DMS114 treated with DMSO at 0.1 percent for 48 hours (cell line): ENCODE measurements around the gene TM9SF4.

Experiments used
- DNase-seq: peaks from one replicate; lab custom pipeline; 2025; ENCODE audit not compliant: unreplicated experiment; lab: John Stamatoyannopoulos, UW

TM9SF4 gene

DNA sequence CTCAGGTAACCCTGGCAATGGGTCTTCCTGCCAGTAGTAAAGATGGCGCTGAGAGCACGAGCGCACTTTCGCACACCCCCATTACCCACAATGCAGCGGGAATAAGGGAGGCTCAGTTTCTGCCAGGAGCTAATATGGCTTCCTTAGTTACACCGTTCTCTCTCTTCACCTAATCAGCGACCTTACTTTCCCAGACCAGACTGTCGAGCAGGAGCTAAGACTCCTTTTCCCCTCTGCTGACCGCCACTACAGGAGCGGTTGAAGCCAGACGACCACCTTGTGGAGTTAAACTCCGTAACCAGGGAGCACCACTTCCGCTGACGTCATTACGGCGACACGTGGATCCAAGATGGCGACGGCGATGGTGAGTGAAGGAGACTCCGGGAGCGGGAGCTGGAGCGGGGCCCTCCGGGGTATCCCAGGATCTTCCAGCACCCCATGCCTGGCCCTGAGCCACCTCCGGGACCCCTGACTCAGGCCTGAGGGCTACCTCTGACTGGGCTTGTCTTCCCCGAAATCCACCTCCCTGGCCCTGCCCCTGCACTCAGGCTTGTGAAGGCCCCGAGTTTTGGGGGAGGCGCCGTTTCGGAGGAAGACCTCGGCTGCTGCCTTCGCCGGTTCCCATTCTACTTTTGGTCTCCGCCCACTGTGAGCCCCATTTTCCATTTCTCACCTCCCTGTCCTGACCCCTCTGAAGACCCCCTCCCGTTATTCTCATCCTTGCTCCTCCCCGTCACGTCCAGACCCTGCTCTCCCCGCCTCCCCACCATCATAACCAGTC lies at the start of gene TM9SF4:
Gene TM9SF4, plus strand, starts transcription at position 323 of the 781 bp plus-strand sequence. Its CDS starts 27 bp downstream, at position 350.
- DNase-seq, result peak; percentile 92

- no peak for DNase-seq
Measured at GRCh38 chr20:32062776-32063170, 46.7 kb upstream of the TM9SF4 start.

DNA sequence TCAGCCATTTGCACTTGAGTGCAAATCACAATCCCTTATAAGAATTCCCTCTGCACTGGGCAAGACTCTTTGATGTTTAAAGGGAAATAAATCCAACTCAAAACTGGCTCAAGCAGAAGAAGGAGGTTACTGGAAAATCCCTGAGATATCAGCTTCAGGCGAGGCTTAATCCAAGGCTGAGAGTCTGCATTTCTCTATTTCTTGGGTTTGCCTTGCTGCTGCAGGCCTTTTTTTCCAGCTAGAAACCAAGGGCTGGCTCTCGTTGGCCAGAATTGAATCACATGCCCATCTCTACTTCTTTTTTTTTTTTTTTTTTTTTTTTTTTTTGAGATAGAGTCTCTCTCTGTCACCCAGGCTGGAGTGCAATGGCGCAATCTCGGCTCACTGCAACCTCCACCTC lies 45.8 kb upstream of the TM9SF4 start:
- DNase-seq, result no peak

GRCh38 chr20:32064667-32065066 lies 44.8 kb upstream of the TM9SF4 start:
- DNase-seq, result no peak

GRCh38 chr20:32067234-32067821 lies 42.2 kb upstream of the TM9SF4 start:
- DNase-seq, result no peak

DNA sequence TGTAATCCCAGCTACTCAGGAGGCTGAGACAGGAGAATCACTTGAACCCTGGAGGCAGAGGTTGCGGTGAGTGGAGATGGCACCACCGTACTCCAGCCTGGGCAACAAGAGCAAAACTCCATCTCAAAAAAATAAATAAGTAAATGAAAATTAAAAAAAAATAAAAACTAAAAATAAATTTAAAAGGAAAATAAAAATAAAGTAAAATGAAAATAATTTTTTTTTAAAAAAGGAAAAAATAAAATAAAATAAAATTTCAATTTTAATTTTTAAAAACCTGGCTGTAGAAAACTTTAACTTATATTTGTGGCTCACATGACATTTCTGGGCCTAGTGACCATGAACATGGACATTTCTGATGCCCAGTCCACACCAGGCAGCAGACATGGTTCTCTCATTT lies 41.3 kb upstream of the TM9SF4 start:
- DNase-seq, result no peak

GRCh38 chr20:32069711-32070110 lies 39.8 kb upstream of the TM9SF4 start:
- no peak for DNase-seq

DNA sequence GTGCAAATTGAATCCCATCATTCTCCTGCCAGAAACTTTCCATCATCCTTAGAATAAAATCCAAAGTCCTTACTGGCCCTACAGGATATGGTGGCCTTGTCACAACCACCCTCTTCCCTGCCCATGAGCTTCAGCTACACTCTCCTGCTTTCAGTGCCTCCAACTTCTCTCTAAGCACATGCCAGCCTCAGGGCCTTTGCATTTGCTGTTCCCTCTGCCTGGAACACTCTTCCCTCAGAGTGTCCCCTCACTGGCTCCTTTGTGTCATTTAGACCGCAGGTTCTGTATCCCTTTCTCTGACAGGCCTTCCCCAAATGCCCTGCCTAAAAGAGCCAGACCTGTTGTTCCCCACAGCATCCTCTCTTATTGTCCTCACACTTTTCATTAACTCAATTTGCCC lies 39.2 kb upstream of the TM9SF4 start:
- DNase-seq, result no peak

DNA sequence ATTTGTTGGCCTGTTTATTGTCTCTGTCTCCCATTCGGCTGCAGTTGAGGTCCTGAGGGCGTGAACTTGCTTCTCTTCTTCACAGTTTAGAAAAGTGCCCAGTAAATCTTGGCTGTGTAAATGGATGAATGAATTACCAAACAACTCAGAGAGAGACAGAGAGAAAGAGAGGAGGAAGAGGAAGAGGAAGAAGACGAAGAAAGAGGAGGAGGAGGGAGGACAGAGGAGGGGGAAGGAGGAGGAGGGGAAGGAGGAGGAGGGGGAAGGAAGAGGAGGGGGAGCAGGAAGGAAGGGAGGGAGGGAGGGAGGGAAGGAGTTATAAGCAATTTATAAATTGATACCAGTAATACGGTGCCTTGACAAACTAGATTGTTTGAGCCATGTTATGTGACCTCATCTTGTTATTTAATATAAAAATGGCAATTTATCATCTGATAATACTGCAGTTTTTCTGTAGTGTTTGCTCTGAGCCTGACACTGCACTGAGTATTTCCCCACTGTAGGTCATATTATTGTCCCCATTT lies 38.8 kb upstream of the TM9SF4 start:
- DNase-seq, result no peak

DNA sequence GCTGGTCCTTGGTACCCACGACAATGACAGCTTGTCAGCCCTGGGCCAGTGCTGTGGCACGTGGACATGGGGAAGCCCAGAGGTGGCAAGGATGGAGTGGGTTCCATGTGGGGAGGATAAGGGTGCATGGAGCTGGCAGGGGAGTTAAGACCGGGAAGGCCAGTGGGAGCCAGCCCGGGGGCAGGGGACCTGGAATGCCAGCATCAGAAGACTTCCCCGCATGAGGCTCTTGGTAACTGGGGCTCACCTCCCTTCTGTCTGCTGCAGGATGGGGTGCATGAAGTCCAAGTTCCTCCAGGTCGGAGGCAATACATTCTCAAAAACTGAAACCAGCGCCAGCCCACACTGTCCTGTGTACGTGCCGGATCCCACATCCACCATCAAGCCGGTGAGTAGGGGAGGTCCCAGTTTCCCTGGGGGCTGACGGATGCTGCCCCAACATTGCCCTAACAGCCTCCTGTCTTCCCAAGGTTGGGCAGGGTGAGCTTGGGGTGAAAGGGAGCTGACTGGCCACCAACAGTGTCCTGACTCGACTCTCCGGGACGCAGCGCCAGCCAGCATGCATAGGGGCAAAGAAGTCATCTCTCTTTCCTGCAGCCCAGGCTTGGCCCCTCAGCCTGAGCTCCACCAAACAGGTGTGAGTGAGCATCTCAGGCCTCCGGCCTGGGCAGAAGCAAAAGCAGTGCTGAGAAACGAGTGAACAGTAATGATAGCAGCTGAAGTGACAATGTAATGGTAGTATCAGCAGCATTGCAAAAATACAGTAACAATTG lies 37.9 kb upstream of the TM9SF4 start:
- DNase-seq, result no peak

DNA sequence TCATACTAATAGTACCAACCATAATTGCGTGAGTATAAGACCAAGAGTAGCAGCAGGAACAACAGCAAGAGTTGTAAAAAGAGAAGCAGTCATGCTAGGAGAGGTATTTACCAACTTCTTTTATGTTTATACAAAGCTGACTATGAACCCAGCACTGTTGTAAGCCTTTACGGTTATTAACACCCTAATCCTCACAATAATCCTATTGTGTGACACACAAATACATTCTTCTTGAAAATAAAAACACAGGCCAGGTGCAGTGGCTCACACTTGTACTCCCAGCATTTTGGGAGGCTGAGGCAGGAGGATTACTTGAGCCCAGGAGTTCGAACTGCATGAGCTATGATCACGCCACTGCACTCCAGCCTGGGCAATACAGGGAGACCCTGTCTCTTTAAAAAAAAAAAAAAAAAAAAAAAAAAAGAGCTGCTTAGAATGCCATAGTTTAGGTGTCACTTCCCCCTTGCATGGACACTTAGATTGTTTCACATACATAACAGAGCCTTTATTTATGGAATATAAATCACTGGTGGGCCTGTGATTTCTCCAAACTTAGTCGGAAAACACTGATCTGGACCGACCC lies 37.3 kb upstream of the TM9SF4 start:
- DNase-seq, result no peak

DNA sequence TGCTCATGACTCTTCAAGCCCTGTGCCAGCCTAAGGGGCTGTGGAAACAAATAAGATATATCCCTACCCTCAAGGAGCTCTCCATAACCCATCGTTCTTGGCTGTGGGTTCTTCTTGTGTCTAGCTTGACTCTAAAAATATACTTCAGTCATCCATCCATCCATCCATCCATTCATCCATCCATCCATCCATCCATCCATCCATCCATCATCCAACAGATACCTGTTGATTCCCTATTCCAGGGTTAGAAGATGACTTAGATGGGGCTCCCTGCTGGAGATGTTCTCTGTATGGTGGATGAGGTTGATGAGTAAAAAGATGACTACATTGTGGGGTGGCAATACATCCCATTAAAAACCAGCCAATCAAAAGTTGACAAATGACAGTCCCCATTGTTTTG lies 34.0 kb upstream of the TM9SF4 start:
- DNase-seq, result no peak

GRCh38 chr20:32077190-32077589 lies 32.3 kb upstream of the TM9SF4 start:
- no peak for DNase-seq

DNA sequence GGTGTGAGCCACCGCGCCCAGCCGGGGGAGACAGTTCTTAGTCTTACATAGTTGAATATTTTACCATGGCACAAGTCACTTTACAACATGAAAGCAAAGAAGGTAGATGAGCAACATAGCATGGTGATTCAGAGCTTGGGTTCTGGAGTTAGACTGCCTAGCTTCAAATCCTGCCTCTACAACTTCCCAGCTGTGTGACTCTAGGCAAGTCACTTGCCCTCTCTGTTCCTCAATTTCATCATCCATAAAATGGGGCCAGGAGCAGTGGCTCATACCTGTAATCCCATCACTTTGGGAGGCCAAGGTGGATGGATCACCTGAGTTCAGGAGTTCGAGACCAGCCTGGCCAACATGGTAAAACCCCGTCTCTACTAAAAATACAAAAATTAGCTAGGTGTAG lies 31.2 kb upstream of the TM9SF4 start:
- no peak for DNase-seq

GRCh38 chr20:32078791-32079190 lies 30.7 kb upstream of the TM9SF4 start:
- DNase-seq, result no peak

- DNase-seq, result no peak
Measured at GRCh38 chr20:32079655-32080109, 29.8 kb upstream of the TM9SF4 start.

- DNase-seq, result no peak
Measured at GRCh38 chr20:32080783-32081182, 28.7 kb upstream of the TM9SF4 start.

DNA sequence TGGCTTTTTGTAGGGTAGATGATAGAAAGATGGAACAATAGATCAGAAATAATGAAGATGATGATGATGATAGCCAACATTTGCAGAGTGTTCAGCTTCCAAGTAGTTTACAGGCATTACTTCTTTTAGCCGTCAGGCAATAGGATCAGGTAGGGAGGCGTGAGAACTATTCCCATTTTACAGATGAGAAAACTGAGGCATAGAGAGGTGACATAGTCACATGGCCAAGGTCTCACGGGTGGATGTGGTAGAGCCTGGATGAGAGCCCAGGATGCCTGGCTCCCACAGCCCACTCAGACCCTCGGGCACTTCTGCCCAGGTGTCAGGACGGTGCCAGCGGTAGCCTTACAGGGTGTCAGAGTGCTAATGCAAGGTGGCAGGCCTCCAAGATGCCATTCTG lies 26.0 kb upstream of the TM9SF4 start:
- no peak for DNase-seq

GRCh38 chr20:32087070-32087469 lies 22.4 kb upstream of the TM9SF4 start:
- DNase-seq, result no peak

DNA sequence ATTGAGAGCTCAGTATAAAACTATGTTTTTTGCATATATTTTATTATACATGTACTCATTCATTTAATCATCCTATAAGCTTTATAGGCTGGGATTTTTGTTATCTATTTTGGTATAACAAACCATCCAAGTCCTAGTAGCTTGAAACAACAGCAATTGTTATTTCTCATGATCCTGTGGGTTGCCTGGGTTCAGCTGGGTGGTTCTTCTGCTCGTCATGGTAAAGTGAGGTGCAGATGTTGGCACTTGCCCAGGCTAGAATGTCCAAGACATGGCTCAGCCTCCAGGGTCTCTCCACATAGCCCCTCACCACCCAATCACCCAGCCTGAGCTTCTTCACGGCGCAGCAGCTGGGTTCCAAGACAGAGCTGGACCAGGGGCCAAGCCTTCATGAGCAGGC lies 20.8 kb upstream of the TM9SF4 start:
- no peak for DNase-seq

- DNase-seq, result no peak
Measured at GRCh38 chr20:32089637-32090362, 19.7 kb upstream of the TM9SF4 start.
